ENCODE results near the gene G6PC2.
A peak's percentile ranks its signal among the peaks of the same experiment; 100 is the strongest.

DNA sequence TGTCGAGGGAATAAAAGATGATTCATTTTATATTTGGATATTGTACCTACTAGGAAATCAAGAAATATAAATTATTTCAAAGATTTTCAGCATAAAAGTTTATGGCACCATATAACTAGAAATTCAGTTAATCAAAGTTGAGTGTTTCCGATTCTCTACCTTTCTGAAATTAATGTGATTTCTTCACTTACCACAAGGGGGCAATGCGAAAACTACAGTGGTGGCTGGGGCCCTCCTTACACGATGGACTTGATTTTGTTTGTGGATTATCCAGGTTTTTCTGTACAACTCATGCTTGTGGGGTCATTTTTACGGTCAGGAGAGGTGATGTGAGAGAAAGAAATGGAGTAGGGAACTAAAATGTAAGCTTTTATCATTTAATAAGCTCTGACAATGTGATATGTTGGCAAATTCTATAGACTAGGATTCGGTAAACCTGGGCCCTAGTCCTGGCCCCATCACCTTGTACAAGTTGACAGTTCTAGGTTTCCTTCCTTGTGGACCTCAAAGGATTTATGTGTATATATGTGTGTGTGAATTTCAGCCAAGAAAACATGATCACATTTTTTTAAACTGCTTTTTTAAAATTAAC is 47.6 kb downstream of the G6PC2 start:
- TF ChIP-seq, protein P1, sequence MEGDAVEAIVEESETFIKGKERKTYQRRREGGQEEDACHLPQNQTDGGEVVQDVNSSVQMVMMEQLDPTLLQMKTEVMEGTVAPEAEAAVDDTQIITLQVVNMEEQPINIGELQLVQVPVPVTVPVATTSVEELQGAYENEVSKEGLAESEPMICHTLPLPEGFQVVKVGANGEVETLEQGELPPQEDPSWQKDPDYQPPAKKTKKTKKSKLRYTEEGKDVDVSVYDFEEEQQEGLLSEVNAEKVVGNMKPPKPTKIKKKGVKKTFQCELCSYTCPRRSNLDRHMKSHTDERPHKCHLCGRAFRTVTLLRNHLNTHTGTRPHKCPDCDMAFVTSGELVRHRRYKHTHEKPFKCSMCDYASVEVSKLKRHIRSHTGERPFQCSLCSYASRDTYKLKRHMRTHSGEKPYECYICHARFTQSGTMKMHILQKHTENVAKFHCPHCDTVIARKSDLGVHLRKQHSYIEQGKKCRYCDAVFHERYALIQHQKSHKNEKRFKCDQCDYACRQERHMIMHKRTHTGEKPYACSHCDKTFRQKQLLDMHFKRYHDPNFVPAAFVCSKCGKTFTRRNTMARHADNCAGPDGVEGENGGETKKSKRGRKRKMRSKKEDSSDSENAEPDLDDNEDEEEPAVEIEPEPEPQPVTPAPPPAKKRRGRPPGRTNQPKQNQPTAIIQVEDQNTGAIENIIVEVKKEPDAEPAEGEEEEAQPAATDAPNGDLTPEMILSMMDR (IDR thresholded peaks at IDR 0.05 in 2 of 3, conservative IDR thresholded peaks at IDR 0.05 in 1 of 3; ENCODE audit: control insufficient read depth in 2 of 3, extremely low read depth in 1 of 3, insufficient read depth in 1 of 3, low read depth in 3 of 3, low read length in 3 of 3), result peak; percentile 39 to 68 (median 65)
- TF ChIP-seq, protein P2, sequence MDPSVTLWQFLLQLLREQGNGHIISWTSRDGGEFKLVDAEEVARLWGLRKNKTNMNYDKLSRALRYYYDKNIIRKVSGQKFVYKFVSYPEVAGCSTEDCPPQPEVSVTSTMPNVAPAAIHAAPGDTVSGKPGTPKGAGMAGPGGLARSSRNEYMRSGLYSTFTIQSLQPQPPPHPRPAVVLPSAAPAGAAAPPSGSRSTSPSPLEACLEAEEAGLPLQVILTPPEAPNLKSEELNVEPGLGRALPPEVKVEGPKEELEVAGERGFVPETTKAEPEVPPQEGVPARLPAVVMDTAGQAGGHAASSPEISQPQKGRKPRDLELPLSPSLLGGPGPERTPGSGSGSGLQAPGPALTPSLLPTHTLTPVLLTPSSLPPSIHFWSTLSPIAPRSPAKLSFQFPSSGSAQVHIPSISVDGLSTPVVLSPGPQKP (IDR thresholded peaks at IDR 0.05; ENCODE audit: low read depth, low read length), result no peak
- TF ChIP-seq POLR2AphosphoS5 (IDR thresholded peaks at IDR 0.05; ENCODE audit: low read length), result no peak
- no peak for TF ChIP-seq EED (IDR thresholded peaks at IDR 0.05; ENCODE audit: low read depth)
- TF ChIP-seq, protein P3, sequence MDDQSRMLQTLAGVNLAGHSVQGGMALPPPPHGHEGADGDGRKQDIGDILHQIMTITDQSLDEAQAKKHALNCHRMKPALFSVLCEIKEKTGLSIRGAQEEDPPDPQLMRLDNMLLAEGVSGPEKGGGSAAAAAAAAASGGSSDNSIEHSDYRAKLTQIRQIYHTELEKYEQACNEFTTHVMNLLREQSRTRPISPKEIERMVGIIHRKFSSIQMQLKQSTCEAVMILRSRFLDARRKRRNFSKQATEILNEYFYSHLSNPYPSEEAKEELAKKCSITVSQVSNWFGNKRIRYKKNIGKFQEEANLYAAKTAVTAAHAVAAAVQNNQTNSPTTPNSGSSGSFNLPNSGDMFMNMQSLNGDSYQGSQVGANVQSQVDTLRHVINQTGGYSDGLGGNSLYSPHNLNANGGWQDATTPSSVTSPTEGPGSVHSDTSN (IDR thresholded peaks at IDR 0.05; ENCODE audit: insufficient replicate concordance, low read depth, low read length), result no peak
- no peak for TF ChIP-seq SIN3A (IDR thresholded peaks at IDR 0.05; ENCODE audit: low read depth, low read length)
- no peak for TF ChIP-seq TAF1 (IDR thresholded peaks at IDR 0.05; ENCODE audit: borderline replicate concordance, low read depth, low read length)
- TF ChIP-seq EZH2 (IDR thresholded peaks at IDR 0.05; ENCODE audit: borderline replicate concordance, control insufficient read depth, low read depth, low read length), result no peak
- TF ChIP-seq JUND (IDR thresholded peaks at IDR 0.05; ENCODE audit: low read depth, low read length), result no peak
- TF ChIP-seq TCF12 (IDR thresholded peaks at IDR 0.05; ENCODE audit: low read depth, low read length), result no peak
- TF ChIP-seq POLR2A (IDR thresholded peaks at IDR 0.05; ENCODE audit: low read depth, low read length), result no peak
